Mucosa of descending colon (tissue), 3 donors: ENCODE measurements around the gene SYNE2. TPM values are rescaled to one million over a fixed set of nuclear protein-coding genes. Genes with fewer than 3 reads are reported as not detected.

Experiments used
- ATAC-seq: fragments of 200-7000 bp; cut with Tn5 transposase; one replicate; pipeline ENCODE4 v1.9.1; 2020; ENCODE audit warnings: mild to moderate bottlenecking, moderate library complexity
- DNase-seq, 3 donors: peaks; one replicate each; pipeline ENCODE4 v3.0.0-alpha.2; 2020
- H3K36me3 ChIP-seq: fragments of 200-600 bp; one replicate; pipeline ENCODE4 v1.8.0; 2021; ENCODE audit warnings: low read depth, mild to moderate bottlenecking
- H3K4me1 ChIP-seq: fragments of 200-600 bp; one replicate; pipeline ENCODE4 v1.8.0; 2021; ENCODE audit warnings: low read depth, mild to moderate bottlenecking
- H3K4me3 ChIP-seq: fragments of 200-600 bp; one replicate; pipeline ENCODE4 v1.8.0; 2021; ENCODE audit warnings: mild to moderate bottlenecking
- H3K9me3 ChIP-seq: fragments of 200-600 bp; one replicate; pipeline ENCODE4 v1.8.0; 2021; ENCODE audit warnings: mild to moderate bottlenecking
- CTCF ChIP-seq: fragments of 200-600 bp; IDR thresholded peaks from one replicate; pipeline ENCODE4 v1.8.0; 2022; ENCODE audit warnings: antibody characterized with exemption, mild to moderate bottlenecking
- intact Hi-C, 2 donors: fragments of 100-400 bp; cut with DNase I in 1 of 2; cut with micrococcal nuclease in 1 of 2; formaldehyde crosslinking; loops; one replicate each; pipeline versions ENCODE4 v1.11.0 to v1.11.1; 2022; cut with DNase I, micrococcal nuclease
- total RNA-seq, 3 donors: library from RNA; stranded (reverse); fragmentation: NEBNext Ultra II Directional in 2 of 3; extraction: Animal tissue kit (Norgen Biotek cat#: 25700) in 2 of 3; gene quantifications; one replicate each; pipeline versions ENCODE4 v1.2.1 to v1.2.4, GENCODE V29; 2021 to 2023
- donor health status: DM: no; HTN: no; CAD: no; lungs with moderate emphysema.
- donor health status: DM: no; HTN: no; CAD: no.
- donor health status: DM: no; HTN: yes; CAD: no.

SYNE2 gene
- total RNA-seq, 3 donors from 2014 or later, result 104 to 215 (median 174) TPM

- intact Hi-C loops, result loop anchor here in 1 of 2 donors (1.0 kb wide), 1 partner anchor 28 kb away; no protein-coding TSS in a partner anchor
- H3K4me1 ChIP-seq, result no peaks in the 10 kb centered on the region
- TF ChIP-seq CTCF, result no peak
- DNase-seq, result no peak
- no peak overlapping the region for H3K4me3 ChIP-seq
- no peak for ATAC-seq
- no peaks in the 10 kb centered on the region for H3K9me3 ChIP-seq
- H3K36me3 ChIP-seq, result no peaks in the 10 kb centered on the region
These were observed 266.1 kb downstream of the SYNE2 start for GRCh38 chr14:64118892-64119291.

GRCh38 chr14:64119500-64119899 is 266.7 kb downstream of the SYNE2 start:
- Histone ChIP-seq H3K4me3 (no peak overlapping the region), H3K36me3 (no peaks in the 10 kb centered on the region), H3K9me3 (no peaks in the 10 kb centered on the region), H3K4me1 (no peaks in the 10 kb centered on the region)
- no peak for DNase-seq
- ATAC-seq, result no peak
- no peak for TF ChIP-seq CTCF
- intact Hi-C loops, result loop anchor here in 1 of 2 donors (1.0 kb wide), 1 partner anchor 28 kb away; no protein-coding TSS in a partner anchor

- Histone ChIP-seq H3K9me3 (no peaks in the 10 kb centered on the region), H3K4me3 (no peak overlapping the region), H3K4me1 (no peaks in the 10 kb centered on the region), H3K36me3 (no peaks in the 10 kb centered on the region)
- intact Hi-C loops, result loop anchor here in 1 of 2 donors (1.0 kb wide), 1 partner anchor 27 kb away; no protein-coding TSS in a partner anchor
- TF ChIP-seq CTCF, result no peak
- ATAC-seq (no peak), DNase-seq (no peak)
These were observed 267.2 kb downstream of the SYNE2 start for GRCh38 chr14:64119980-64120379.

DNA sequence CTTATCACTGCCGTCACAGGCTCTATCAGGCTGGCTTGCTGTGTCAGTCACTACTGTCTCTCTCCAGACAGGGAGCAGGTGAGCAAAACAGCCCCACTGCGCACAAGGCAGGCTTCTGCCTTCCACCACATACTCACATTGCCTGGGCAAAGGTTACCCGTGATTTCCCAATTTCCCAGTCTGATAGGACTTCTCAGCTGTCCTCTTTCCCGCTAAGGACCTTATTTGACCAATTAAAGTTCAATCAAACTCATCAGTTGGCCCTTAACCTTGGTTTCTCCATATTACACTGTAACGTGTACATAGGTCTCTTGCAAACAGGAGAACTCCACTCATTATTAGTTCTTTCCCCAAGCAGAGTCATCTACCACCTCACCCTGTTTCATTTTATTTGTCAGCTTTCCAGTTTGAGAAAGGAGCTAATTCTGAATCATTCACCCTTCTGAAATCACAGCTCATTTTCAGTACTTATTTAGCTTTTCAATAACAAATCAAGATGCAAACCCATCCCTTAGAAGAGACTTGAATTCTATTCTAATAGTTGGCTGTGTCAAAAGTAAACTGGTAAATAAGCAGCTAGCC is 270.5 kb downstream of the SYNE2 start:
- H3K4me1 ChIP-seq, result no peaks in the 10 kb centered on the region
- intact Hi-C loops, result no loop called here
- H3K9me3 ChIP-seq, result no peaks in the 10 kb centered on the region
- DNase-seq (no peak), ATAC-seq (no peak)
- no peak overlapping the region for H3K4me3 ChIP-seq
- TF ChIP-seq CTCF, result no peak
- H3K36me3 ChIP-seq, result no peaks in the 10 kb centered on the region

DNA sequence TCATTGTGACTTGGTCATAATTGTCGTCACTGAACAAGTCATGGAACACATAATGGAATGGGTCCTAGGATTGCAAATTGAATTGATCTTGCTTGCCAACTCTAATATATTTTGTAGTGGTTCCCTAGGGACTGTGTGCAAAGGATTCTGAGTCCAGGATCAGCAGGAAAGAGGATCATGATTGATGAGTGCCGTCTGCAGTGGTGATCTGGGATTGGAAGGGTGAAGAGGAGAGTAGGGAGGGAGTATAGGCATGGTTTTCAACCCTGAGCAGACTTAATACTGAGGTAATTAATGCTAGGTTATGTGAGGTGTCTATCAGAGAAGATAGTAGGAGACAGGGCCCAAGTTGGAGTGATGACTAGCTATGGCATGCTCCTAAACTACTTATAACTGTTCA is 272.5 kb downstream of the SYNE2 start:
- no peak for TF ChIP-seq CTCF
- intact Hi-C loops, result no loop called here
- H3K4me1 ChIP-seq, result no peaks in the 10 kb centered on the region
- peaks cover 5% of the 10 kb centered on the region for H3K36me3 ChIP-seq
- no peaks in the 10 kb centered on the region for H3K9me3 ChIP-seq
- no peak overlapping the region for H3K4me3 ChIP-seq
- DNase-seq, result no peak
- no peak for ATAC-seq

DNA sequence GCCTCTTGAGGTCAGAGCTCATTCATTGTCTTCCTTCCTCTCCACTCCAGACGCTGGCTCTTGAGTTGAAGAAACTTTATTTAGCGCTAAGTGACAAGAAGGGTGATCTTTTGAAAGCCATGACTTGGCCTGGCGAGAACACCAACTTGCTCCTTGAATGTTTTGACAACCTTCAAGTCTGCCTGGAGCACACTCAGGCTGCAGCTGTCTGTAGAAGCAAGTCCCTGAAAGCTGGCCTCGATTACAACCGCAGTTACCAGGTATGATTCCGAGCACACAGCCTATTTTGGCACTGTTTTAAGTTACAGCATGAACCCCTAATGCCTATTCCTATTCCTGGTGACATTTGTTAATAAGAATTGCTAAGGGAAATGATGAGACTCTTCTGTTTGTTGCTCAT is 273.7 kb downstream of the SYNE2 start:
- Histone ChIP-seq H3K4me3 (no peak overlapping the region), H3K9me3 (no peaks in the 10 kb centered on the region), H3K36me3 (peaks cover 5% of the 10 kb centered on the region), H3K4me1 (no peaks in the 10 kb centered on the region)
- no peak for TF ChIP-seq CTCF
- intact Hi-C loops, result no loop called here
- no peak for DNase-seq
- no peak for ATAC-seq
